GM18502 (cell line): ENCODE results near the gene ANGPTL5.
"Not testable (repeated sequence)": the region's sequence is repeated elsewhere in the genome, so short reads cannot be mapped to it uniquely, and the experiment has no call there.

Experiments
- ATAC-seq: cut with Tn5 transposase; IDR thresholded peaks from one replicate; pipeline ENCODE4 v1.9.1; 2021; ENCODE audit warnings: mild to moderate bottlenecking; ENCODE audit not compliant: unreplicated experiment, poor library complexity

The ANGPTL5 gene

DNA sequence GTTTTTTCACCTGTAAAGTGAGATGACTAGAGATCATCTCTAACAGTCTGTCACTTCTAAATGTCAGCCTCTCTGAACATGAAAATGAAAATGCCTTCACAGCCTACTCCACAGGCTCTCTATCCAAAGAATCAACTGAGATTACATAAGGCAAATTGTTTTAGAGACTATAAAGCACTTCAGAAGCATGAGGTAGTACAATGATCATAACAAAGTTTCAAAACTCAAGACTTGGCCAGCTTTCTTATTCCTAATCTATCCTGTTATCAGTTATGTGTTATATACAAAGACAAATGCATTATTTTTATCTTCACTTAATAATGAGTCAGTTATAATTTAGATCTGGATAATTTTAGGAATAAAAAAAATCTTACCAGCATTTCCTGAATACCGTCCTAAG is 21.8 kb downstream of the ANGPTL5 start:
- ATAC-seq = no peak

DNA sequence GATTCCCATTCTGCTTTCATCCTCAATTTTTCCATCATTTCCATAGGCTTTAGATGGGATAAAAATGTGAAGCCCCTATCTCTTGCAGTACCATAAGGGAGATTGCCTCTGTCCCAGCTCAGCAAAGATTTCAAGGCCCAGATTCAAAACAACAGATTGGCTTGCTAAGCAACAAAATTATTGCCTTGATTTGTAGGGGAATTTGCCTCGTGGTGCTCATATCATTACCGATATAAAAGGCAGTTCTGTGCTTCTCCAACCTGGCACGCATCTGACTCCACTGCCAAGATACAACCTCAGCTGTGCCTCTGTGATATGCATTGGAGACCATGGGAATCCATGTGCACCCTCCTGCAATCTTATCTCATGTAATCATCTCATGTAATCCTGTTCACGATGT is 26.6 kb downstream of the ANGPTL5 start:
- ATAC-seq = no peak

DNA sequence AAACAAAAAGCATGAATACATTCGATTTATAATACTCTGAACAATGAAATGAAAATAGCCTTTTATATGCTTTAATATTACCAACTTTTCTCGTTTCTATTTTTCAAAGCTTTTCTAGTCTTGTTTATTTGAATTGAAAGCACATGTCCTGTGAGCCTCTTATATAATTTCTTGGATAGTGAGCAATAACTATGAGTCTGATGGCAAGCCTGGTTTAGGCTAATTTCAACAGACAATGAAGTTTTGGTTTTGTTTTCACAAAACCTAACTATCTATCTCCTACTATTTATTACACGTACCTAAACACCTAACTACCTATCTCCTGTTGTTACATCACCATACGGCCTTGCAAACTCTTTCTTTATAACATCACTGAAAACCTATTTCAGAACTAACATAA is 30.7 kb downstream of the ANGPTL5 start:
- no peak for ATAC-seq

DNA sequence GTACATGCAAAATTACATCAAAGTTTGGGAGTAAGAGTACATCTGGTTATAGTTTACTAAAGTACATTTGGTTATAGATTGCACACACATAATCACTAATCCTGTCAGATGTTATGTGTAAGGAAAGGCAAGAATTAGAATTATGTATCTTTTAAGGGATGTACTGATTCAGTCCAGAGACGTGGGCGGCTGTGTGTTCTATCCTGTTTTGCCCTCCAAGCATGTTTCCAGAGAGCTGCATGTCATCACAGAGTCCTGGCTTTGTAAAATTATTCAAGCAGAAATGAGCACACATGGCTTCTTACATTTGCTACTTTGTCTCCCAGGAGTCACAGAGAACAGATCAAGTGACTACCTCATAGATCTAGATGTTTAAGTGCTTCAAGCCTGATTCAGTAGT is 34.7 kb downstream of the ANGPTL5 start:
- ATAC-seq = no peak

DNA sequence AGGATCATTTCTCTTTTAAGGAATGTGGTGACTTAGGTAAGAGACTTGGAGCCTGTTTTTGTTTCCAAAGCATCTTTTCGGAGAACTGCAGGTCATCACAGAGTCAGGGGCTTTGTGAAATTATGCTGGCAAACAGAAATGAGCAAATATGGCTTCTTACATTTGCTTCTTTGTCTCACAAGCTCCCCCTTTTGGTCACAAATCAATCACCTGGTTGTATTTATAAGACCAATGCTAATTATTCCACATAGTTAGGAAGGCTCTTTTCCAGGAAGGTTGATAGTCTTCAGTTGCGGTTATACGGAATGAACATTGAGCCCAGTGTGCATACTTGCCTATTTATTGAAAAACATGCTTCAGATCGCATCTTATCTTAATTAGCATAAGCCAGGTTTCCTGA is 36.1 kb downstream of the ANGPTL5 start:
- peak; percentile 58 for ATAC-seq

DNA sequence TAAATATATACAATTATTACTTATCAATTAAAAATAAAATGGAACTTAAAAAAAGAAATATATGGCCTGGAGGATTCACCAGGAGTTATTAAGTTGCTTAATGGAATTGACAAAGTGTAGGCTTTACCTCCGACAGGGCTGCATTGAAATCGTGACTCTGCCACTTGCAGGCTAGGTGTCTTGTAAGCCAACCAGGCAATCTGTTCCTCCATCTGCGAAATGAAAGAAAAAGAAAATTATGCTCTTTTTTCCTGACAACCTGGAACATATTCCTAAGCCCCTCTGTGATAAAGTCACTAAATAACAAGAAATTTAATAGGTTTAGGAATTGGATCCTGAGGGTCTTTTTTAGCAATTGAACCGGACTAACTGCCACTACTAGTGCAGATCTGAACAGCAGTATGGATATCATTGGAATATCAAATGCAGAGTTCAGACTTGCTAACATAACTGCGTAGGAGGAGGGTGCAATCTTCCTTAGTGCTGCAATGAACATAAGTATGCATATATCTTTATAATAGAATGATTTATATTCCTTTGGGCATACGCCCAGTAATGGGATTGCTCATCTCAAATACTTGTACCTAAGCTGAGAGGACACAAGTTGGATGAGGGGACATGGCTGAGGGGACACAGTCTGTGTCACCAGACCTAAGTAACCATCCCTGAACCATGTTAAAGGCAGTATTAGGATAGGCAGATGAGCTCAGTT is 44.0 kb downstream of the ANGPTL5 start:
- ATAC-seq = no peak

DNA sequence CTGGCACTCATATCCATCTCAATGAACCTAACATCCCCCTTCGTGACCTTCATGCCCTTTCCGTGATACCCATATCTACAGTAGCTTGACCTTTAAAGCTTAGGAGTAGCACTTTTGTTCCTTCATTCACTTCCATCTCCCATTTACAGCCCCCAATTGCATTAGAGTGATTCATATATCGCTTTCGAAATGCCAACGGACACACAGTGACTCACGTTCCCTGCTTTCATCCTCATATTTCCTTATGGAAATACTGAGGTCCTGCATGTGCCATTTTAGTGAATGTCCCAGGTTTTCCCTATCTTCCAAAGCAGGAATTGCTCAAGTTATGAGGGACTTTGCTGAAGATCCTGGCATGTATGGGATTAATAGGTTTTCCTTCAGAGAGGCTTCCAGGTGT is 45.8 kb downstream of the ANGPTL5 start:
- ATAC-seq = no peak

DNA sequence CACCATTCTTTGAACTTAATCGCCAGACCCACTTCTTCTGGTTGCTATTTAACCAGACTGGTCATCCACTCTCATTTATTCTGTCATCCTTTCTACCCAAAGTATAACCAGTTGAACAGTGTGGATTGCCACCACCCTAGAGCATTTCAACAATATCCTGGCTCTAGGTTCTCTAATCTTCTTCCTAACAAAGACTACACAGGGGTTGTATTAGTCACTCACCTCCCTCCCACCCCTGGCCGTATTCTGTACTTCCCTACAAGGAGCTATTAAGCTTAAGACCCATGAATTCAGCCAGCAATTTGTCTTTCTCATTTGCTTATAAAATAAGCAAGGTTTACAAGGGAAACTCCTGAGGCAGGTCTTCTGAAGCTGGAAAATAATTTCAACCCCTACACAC is 48.4 kb downstream of the ANGPTL5 start:
- no peak for ATAC-seq

DNA sequence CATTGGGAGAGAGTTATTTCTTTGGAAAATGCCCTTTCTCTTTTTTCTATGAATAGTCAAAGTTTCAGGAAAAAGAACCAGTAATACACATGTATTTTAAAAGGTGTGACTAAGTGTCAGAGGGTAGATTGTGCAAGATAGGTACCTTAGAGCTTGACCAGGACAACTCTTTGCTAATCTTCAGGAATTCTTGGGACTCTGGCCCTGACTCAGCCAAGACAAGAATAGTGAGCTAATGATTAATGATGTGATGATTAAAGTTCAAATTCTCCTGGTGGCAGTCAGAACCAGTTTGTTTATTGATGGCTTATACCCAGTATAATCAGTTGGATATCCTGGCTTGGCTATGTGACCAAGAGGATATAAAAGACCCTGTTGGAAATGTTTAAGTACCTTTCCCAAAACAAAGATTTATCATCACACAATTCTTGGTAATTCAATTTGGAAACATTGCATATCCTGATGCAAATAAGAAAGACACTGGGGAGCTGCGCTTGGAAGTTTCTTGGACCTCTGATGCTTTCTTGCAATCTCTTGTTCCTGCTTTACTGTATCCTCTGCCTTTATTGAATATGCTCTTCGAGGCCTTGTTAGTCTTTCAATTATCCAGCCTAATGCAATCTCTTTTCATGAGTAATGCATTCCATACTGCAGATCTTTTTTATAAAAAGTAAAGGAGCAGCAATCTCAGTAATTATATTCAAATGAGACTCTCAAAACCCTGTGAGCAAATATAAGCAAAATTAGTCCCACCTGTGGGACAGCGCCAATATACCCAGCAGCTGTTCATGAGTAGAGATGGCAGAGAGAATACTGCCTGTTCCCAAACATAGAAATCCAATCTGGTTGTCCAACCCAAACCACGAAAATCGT is 49.5 kb downstream of the ANGPTL5 start:
- no peak for ATAC-seq

DNA sequence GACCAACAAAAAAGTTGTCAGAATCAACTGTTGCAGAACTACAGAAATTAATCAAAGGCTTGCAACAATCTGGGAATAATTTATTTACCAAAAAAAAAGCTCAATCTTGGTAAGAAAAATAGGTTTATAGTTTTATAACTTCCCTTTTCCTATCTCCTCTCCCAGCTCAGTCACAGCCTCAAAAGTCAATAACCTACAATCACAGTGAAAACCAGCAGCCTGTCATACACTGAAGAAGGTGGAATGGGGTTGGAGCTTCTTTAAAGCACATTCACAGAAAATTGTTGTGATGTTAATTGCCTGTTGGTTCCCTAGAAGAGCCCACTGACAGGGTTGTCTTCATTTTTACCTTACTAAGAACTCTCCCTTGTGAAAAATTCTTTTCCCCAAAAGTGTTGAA is 52.2 kb downstream of the ANGPTL5 start:
- no peak for ATAC-seq

DNA sequence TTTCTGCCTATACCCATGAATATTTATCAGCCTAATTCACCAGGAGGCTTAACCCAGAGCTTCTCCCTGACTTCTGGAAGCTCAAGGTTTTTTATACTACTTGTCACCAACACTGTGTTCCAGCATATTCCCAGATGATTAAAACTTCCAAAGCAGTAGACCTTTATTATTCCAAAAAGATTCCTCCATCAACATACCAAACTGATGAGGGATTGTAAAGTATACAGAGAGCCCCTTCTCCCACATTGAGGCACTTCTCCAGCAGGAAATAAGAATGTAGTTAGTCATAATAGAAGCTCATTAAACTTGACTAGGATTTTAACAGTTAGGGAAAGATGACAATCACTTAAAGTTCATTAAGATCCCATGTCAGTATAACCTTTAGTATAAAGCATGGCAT is 53.0 kb downstream of the ANGPTL5 start:
- no peak for ATAC-seq

DNA sequence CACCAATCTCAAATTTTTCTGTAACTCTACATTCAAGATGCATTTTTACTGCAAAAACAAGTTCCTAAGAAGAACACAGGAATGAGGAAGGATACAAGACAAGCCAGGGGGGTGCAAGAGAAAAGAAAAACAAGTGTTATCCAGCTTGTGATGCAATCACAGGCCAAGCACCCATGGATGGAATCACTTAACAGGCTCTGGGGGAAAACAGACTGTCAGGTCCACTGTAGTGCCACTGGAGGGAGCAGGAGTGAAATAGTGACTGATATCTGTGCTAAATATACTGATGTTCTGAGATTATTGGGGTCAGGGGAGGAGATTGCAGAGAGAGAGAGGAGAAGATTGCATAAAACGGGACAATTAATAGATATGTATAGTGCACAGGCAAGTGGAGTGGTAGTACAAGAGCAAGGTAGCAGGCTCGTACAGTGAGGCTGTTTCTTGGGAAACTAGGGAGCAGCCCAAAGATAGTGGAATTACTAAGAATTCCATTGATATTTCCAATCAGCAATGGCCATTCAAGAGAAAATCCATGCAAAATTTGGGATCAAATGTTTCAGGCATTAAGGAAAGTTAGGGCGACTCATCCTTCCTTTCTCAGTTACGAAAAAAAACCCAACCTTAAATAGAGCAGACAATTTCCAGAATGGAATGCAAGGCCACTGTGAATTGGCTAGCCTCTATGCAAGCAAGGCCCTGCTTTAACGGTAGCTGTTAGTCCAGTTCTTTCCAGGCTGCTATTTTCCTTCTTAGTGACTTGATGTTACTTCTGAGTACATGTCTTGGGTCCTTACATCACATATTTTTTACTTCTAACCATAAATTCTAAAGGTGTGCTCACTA is 53.7 kb downstream of the ANGPTL5 start:
- no peak for ATAC-seq

DNA sequence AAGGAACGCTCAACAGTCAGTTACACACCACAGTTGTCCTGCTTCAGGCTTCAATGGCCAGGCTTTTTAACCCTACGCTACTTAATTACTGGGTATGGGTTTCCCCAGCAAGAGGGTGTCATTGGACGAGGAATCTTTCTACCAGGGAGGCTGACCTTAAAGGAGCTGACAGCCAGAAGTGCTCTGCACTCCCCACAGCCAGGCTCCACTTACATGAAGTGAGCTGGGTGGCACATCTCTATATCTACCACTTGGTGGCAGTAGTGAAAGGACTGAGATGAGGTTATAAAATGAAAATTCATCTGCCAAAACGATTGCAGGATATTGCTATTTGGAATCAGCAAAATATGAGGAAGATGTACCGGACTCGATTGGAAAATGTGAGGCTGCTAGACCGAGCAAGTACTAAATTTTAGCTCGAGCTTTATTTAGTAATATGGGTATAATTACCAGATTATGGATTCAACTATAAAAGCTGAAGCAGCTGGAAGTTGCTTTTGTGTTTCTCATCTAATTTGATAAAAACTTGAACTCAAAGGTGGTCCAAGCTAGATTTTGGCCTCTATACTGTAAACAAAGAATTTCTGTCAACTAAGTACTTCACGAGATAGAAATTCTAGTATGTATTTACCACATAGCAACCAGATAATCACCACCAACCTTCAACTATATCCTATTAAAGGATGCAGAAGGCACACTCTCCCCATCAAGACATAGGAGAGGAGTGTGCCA is 55.5 kb downstream of the ANGPTL5 start:
- peak; percentile 98 for ATAC-seq

DNA sequence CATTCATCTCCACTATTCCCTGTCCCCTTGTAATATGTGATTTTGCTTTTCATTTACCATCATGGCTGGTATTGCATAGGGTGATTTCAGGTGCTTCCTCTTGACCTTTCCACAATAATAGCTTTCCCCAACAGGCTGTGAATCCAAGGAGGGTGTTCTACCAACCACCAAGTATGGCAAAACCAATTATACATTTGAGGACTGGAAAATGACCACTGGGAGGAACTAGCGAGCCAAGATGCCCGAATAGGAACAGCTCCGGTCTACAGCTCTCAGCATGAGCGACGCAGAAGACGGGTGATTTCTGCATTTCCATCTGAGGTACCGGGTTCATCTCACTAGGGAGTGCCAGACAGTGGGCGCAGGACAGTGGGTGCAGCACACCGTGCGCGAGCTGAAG is 64.1 kb downstream of the ANGPTL5 start:
- ATAC-seq = not testable (repeated sequence)

DNA sequence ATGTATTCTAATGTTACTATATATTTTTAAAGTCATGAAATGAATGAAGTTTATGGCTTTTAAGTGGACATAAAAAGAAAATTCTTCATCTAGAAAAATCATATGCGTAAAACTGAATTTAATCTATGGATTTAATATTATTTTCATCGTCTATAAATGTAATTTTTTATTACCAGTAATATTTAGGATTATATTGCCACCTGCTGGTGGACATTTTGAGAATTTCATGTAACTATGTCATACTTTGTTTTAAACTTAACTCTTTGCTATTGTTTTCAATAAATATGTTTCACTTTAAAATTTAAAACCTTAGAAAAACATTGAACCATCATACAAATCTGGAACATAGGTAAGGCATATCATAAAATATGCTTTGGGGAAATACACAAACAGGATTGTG is 68.1 kb downstream of the ANGPTL5 start:
- no peak for ATAC-seq

DNA sequence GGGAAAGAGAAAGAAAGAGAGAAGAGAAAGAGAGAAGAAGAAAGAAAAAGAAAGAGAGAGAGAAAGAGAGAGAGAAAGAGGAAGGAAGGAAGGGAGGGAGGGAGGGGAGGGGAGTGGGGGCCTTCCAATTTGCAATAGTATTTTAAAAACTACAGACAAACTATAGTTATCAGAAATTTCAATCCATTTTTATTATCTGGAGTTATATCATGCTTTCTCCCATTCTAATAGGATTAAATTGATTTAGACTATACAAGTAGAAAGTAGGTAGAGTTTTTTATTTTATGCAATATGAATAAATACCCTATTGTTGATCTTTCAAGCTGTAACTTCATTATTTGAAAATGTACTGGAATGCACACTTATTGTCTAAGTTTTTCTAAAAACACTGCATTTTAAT is 71.7 kb downstream of the ANGPTL5 start:
- ATAC-seq = no peak

DNA sequence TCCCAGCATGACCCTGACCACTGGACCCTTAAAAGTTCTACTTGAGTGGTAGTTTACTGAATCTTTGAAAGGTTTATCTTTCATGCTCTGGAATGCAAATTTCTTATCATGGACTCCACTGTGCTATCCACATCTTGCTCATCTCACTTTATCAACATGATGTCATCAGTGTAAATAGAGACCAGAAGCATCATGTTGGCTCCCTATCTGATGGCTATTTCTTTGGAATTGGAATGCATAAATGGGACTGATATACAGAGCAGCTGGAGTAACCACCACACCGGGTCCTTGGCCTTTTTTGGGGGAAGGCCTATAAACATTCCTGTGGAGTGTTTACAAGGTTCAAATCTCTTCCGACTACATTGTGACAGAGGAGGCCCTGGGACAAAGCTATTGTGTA is 75.6 kb downstream of the ANGPTL5 start:
- no peak for ATAC-seq
